Adrenal gland (tissue), 5 donors: Measurements from ENCODE around the gene TMCC2.

Experiments
- POLR2A ChIP-seq, 2 donors: fragments of 450-650 bp; IDR thresholded peaks; one replicate each; pipeline ENCODE4 v1.6.1; 2017; ENCODE audit warnings: antibody characterized with exemption in 2 of 2, mild to moderate bottlenecking in 2 of 2, moderate library complexity in 1 of 2
- TF ChIP-seq, protein P1 (sequence below), 6 experiments: fragments of 450-650 bp in 4 of 6; fragments of 200-600 bp in 2 of 6; sonication (generic) in 1 of 6; IDR thresholded peaks; 1 replicate in 5 of 6; 2 replicates in 1 of 6; pipeline versions ENCODE4 v1.5.1 to v1.8.0; 2016 to 2021; ENCODE audit warnings: antibody characterized with exemption in 6 of 6, mild to moderate bottlenecking in 2 of 6, moderate library complexity in 1 of 6
- donor health status: DM: no; HTN: no; CAD: no.

GRCh38 chr1:205199931-205200299 is 27.8 kb upstream of the TMCC2 start:
- TF ChIP-seq, protein P1, sequence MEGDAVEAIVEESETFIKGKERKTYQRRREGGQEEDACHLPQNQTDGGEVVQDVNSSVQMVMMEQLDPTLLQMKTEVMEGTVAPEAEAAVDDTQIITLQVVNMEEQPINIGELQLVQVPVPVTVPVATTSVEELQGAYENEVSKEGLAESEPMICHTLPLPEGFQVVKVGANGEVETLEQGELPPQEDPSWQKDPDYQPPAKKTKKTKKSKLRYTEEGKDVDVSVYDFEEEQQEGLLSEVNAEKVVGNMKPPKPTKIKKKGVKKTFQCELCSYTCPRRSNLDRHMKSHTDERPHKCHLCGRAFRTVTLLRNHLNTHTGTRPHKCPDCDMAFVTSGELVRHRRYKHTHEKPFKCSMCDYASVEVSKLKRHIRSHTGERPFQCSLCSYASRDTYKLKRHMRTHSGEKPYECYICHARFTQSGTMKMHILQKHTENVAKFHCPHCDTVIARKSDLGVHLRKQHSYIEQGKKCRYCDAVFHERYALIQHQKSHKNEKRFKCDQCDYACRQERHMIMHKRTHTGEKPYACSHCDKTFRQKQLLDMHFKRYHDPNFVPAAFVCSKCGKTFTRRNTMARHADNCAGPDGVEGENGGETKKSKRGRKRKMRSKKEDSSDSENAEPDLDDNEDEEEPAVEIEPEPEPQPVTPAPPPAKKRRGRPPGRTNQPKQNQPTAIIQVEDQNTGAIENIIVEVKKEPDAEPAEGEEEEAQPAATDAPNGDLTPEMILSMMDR (IDR thresholded peaks at IDR 0.05), result no peak
- TF ChIP-seq POLR2A (IDR thresholded peaks at IDR 0.05), result no peak
